NCI-H2171 (cell line): ENCODE data around the gene PROP1.
"Not testable (repeated sequence)": the region's sequence is repeated elsewhere in the genome, so short reads cannot be mapped to it uniquely, and the experiment has no call there.

Experiments
- DNase-seq: peaks from one replicate; lab custom pipeline; 2025; lab: John Stamatoyannopoulos, UW

Gene PROP1

GRCh38 chr5:177945145-177945544 is 50.9 kb downstream of the PROP1 start:
- not testable (repeated sequence) for DNase-seq

GRCh38 chr5:177943805-177944736 is 52.0 kb downstream of the PROP1 start:
- not testable (repeated sequence) for DNase-seq

- DNase-seq, result not testable (repeated sequence)
These were observed 53.1 kb downstream of the PROP1 start for GRCh38 chr5:177942896-177943295.
